T-helper 1 cell treated with Interleukin-12 subunit alpha and Interleukin-12 subunit beta and Interleukin-4 antibody, amounts not matched to agents 30 μg/mL and 1 μg/mL, for 36 hours (primary cell): ENCODE results near the gene MXRA7.
A peak's percentile ranks its signal among the peaks of the same experiment; 100 is the strongest.

Experiments
- H3K27ac Mint-ChIP-seq: one replicate; pipeline ENCODE4 v1.8.0; 2021; ENCODE audit warnings: mild to moderate bottlenecking, mixed read lengths
- H3K27me3 Mint-ChIP-seq: one replicate; pipeline ENCODE4 v1.8.0; 2021; ENCODE audit warnings: low read depth, mixed read lengths
- H3K36me3 Mint-ChIP-seq: one replicate; pipeline ENCODE4 v1.8.0; 2021; ENCODE audit warnings: low read depth, mixed read lengths
- H3K4me1 Mint-ChIP-seq: one replicate; pipeline ENCODE4 v1.8.0; 2021; ENCODE audit warnings: low read depth, mixed read lengths
- H3K4me3 Mint-ChIP-seq: one replicate; pipeline ENCODE4 v1.8.0; 2021; ENCODE audit warnings: mild to moderate bottlenecking, moderate library complexity, mixed read lengths
- H3K9me3 Mint-ChIP-seq: one replicate; pipeline ENCODE4 v1.8.0; 2021; ENCODE audit warnings: mixed read lengths

Gene MXRA7

DNA sequence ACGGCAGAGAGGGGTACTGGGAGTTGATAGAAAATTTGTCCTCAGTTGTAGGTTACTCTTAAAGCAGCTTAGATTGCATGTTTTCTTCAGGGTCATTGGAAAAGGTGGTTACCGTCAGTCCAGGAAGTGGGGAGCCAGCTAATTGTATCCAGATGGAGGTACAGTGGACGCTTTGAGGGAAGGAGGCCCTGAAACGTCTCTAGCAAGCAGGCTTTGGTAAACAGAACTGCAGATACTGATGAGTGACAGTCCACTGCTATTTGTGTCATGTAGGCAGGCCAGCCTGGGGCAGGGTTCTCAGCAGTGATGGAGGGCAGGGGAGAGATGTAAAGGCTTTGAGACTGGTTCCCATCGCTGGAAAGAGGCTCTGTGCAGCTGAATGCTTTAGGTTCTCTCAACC lies 37.0 kb downstream of the MXRA7 start:
- peaks cover 26% of the 10 kb centered on the region for H3K4me1 Mint-ChIP-seq
- no peak overlapping the region for H3K4me3 Mint-ChIP-seq
- no peaks in the 10 kb centered on the region for H3K9me3 Mint-ChIP-seq
- no peaks in the 10 kb centered on the region for H3K27me3 Mint-ChIP-seq
- no peak overlapping the region for H3K27ac Mint-ChIP-seq
- peaks cover 4% of the 10 kb centered on the region for H3K36me3 Mint-ChIP-seq

DNA sequence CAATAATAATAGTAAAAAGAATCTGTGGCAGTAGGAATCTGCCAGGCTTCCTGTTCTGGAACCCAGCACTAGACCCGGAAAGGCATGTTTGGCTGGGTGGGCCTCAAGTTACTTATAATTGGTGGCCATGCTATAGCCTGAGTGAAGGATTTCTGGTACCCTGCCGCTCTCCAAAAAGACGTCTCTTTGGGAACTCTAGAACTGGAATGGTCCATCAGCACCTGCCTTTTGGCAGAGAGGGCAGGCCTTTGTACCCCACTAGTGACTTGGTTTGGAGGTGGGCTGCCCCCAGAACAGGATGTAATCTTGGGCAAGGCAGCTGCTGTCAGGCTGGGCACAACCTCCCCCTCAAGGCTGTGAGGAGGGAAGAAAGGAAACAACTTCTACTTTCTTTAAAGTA lies 37.9 kb downstream of the MXRA7 start:
- no peaks in the 10 kb centered on the region for H3K9me3 Mint-ChIP-seq
- peaks cover 26% of the 10 kb centered on the region for H3K4me1 Mint-ChIP-seq
- peak overlapping the region; percentile 92 for H3K4me3 Mint-ChIP-seq
- H3K27ac Mint-ChIP-seq, result no peak overlapping the region
- H3K36me3 Mint-ChIP-seq, result peaks cover 4% of the 10 kb centered on the region
- H3K27me3 Mint-ChIP-seq, result peaks cover 4% of the 10 kb centered on the region

GRCh38 chr17:76672270-76672851 lies 38.4 kb downstream of the MXRA7 start:
- Mint-ChIP-seq H3K36me3 (peaks cover 4% of the 10 kb centered on the region), H3K4me1 (peaks cover 26% of the 10 kb centered on the region), H3K27me3 (peaks cover 9% of the 10 kb centered on the region), H3K9me3 (no peaks in the 10 kb centered on the region), H3K4me3 (peak overlapping the region; percentile 92), H3K27ac (peak overlapping the region; percentile 92)

- Mint-ChIP-seq H3K27ac (peak overlapping the region; percentile 92), H3K4me3 (peak overlapping the region; percentile 92), H3K4me1 (peaks cover 26% of the 10 kb centered on the region), H3K36me3 (peaks cover 4% of the 10 kb centered on the region), H3K27me3 (peaks cover 14% of the 10 kb centered on the region), H3K9me3 (no peaks in the 10 kb centered on the region)
Measured at GRCh38 chr17:76671912-76672262, 38.9 kb downstream of the MXRA7 start.

GRCh38 chr17:76671123-76671911 lies 39.4 kb downstream of the MXRA7 start:
- Mint-ChIP-seq H3K27me3 (peaks cover 17% of the 10 kb centered on the region), H3K9me3 (no peaks in the 10 kb centered on the region), H3K4me3 (peak overlapping the region; percentile 92), H3K36me3 (peaks cover 4% of the 10 kb centered on the region), H3K4me1 (peaks cover 26% of the 10 kb centered on the region), H3K27ac (peak overlapping the region; percentile 92)

GRCh38 chr17:76670718-76671122 lies 40.0 kb downstream of the MXRA7 start:
- Mint-ChIP-seq H3K27ac (peak overlapping the region; percentile 92), H3K4me1 (peaks cover 26% of the 10 kb centered on the region), H3K4me3 (peak overlapping the region; percentile 92), H3K36me3 (peaks cover 4% of the 10 kb centered on the region), H3K9me3 (no peaks in the 10 kb centered on the region), H3K27me3 (peaks cover 19% of the 10 kb centered on the region)

- peaks cover 4% of the 10 kb centered on the region for H3K36me3 Mint-ChIP-seq
Measured at GRCh38 chr17:76670020-76670717, 40.6 kb downstream of the MXRA7 start.

GRCh38 chr17:76667786-76668453 lies 42.8 kb downstream of the MXRA7 start:
- H3K27me3 Mint-ChIP-seq, result peaks cover 30% of the 10 kb centered on the region
- H3K4me3 Mint-ChIP-seq, result no peak overlapping the region
- H3K4me1 Mint-ChIP-seq, result peaks cover 26% of the 10 kb centered on the region
- no peaks in the 10 kb centered on the region for H3K9me3 Mint-ChIP-seq
- H3K36me3 Mint-ChIP-seq, result peaks cover 4% of the 10 kb centered on the region
- no peak overlapping the region for H3K27ac Mint-ChIP-seq

More at GRCh38 chr17:76670020-76670717, 40.6 kb downstream of the MXRA7 start:
- peak overlapping the region; percentile 92 for H3K4me3 Mint-ChIP-seq
- no peaks in the 10 kb centered on the region for H3K9me3 Mint-ChIP-seq
- H3K27ac Mint-ChIP-seq, result peak overlapping the region; percentile 92
- peaks cover 21% of the 10 kb centered on the region for H3K27me3 Mint-ChIP-seq
- H3K4me1 Mint-ChIP-seq, result peaks cover 26% of the 10 kb centered on the region

DNA sequence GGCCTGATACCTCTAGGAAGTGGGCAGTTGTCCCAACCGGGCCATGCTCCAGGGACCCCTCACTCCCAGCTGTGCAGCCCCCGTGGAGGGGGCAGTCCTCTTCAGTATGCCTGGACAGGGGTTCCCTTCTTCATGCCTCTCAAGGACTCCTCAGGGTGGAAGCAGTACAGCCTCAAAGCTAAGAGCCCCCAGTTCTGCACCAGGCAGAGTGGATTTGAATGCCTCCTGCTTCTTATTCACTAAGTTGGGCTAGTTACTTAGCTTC lies 43.3 kb downstream of the MXRA7 start:
- Mint-ChIP-seq H3K27me3 (peaks cover 30% of the 10 kb centered on the region), H3K4me1 (peaks cover 24% of the 10 kb centered on the region), H3K9me3 (no peaks in the 10 kb centered on the region), H3K27ac (no peak overlapping the region), H3K36me3 (peaks cover 2% of the 10 kb centered on the region), H3K4me3 (no peak overlapping the region)

- Mint-ChIP-seq H3K4me3 (no peak overlapping the region), H3K27ac (no peak overlapping the region), H3K36me3 (peaks cover 6% of the 10 kb centered on the region), H3K27me3 (peaks cover 10% of the 10 kb centered on the region), H3K4me1 (peaks cover 21% of the 10 kb centered on the region), H3K9me3 (no peaks in the 10 kb centered on the region)
Measured at GRCh38 chr17:76660656-76661042, 50.1 kb downstream of the MXRA7 start.

DNA sequence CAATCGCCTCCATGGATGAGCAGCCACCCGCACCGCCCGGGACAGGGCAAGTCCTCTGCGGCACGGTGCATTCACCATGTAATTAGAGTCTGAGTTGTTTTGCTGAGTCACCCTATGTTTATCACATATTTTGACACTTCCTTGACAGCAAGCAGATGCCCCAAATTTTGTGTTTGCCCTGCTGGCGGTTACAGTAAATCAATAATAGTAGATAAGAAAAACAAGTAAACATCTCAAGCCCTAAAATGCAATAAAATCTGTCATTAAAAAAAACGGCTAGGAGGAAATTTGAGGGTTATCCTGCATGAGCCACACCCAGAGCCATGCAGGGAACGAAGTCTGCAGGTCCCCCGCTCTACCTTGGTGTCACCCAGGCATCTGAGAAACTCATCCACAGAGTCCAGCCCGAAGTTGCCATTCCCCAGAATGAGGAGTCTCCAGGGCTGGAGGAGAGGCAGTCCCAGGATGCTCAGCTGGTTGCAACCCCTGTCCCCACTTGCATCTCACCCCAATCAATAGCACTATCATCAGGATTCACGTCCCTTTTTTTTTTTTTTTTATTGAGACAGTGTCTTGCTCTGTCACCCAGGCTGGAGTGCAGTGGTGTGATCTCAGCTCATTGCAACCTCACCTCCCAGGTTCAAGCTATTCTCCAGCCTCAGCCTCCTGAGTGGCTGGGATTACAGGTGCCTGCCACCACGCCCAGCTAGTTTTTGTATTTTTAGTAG lies 50.7 kb downstream of the MXRA7 start:
- Mint-ChIP-seq H3K36me3 (peaks cover 6% of the 10 kb centered on the region), H3K4me1 (peaks cover 21% of the 10 kb centered on the region), H3K27me3 (peaks cover 9% of the 10 kb centered on the region), H3K27ac (peak overlapping the region; percentile 74), H3K4me3 (peak overlapping the region; percentile 35), H3K9me3 (no peaks in the 10 kb centered on the region)

DNA sequence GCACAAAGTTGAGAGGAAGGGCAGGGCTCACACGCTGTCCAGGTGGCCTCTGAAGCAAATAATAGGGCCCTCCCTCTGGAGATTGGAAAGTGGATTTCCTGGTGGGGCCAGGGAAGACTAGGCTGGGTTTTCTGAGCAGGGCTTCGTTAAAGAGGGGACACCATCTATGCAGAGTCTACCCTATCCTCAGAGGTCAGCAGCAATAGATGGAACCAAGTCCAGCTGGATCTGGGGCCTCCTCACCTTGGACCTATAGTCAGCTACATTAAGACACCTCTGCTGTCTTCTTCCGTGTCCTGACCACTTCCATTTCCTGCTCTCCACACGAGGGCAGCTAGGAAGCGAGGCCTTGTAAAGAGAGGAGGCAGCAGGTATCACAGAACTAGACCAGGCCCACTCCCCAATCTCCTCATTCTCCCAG lies 52.5 kb downstream of the MXRA7 start:
- peaks cover 6% of the 10 kb centered on the region for H3K36me3 Mint-ChIP-seq
- no peaks in the 10 kb centered on the region for H3K9me3 Mint-ChIP-seq
- no peak overlapping the region for H3K27ac Mint-ChIP-seq
- peaks cover 21% of the 10 kb centered on the region for H3K4me1 Mint-ChIP-seq
- H3K27me3 Mint-ChIP-seq, result peaks cover under 1% of the 10 kb centered on the region
- H3K4me3 Mint-ChIP-seq, result no peak overlapping the region

- no peaks in the 10 kb centered on the region for H3K9me3 Mint-ChIP-seq
- peaks cover 6% of the 10 kb centered on the region for H3K36me3 Mint-ChIP-seq
- no peak overlapping the region for H3K27ac Mint-ChIP-seq
- H3K4me3 Mint-ChIP-seq, result no peak overlapping the region
- peaks cover 21% of the 10 kb centered on the region for H3K4me1 Mint-ChIP-seq
- H3K27me3 Mint-ChIP-seq, result peaks cover under 1% of the 10 kb centered on the region
Measured at GRCh38 chr17:76657505-76658241, 53.1 kb downstream of the MXRA7 start.
